KMS-11 (cell line): ENCODE measurements around the gene LRRC14B.

Experiments used
- H2AFZ ChIP-seq: fragments of 200-600 bp; sonication (generic); 2 replicates; pipeline ENCODE4 v1.6.1; 2016; ENCODE audit warnings: antibody characterized with exemption, mixed run types, low read depth
- H3K27ac ChIP-seq: fragments of 200-600 bp; sonication (generic); 2 replicates; pipeline ENCODE4 v1.6.1; 2016; ENCODE audit warnings: mild to moderate bottlenecking, mixed run types
- H3K27me3 ChIP-seq: fragments of 200-600 bp; sonication (generic); 2 replicates; pipeline ENCODE4 v1.6.1; 2017; ENCODE audit warnings: mild to moderate bottlenecking, low read depth, mixed run types, moderate library complexity; ENCODE audit not compliant: insufficient read depth
- H3K36me3 ChIP-seq: fragments of 200-600 bp; sonication (generic); 2 replicates; pipeline ENCODE4 v1.6.1; 2017; ENCODE audit warnings: mild to moderate bottlenecking, mixed run types; ENCODE audit not compliant: insufficient read depth
- H3K4me1 ChIP-seq: fragments of 200-600 bp; sonication (generic); 2 replicates; pipeline ENCODE4 v1.6.1; 2016; ENCODE audit warnings: mild to moderate bottlenecking, low read depth, mixed run types; ENCODE audit not compliant: poor library complexity, severe bottlenecking
- H3K4me2 ChIP-seq: fragments of 200-600 bp; sonication (generic); 2 replicates; pipeline ENCODE4 v1.7.0; 2016; ENCODE audit warnings: mild to moderate bottlenecking, mixed run types
- H3K4me3 ChIP-seq: fragments of 200-600 bp; sonication (generic); IDR thresholded peaks from 2 replicates; pipeline ENCODE4 v1.6.1; 2017; ENCODE audit warnings: low read depth, low read length, mixed read lengths; ENCODE audit not compliant: insufficient read depth
- H3K79me2 ChIP-seq: fragments of 200-600 bp; sonication (generic); 2 replicates; pipeline ENCODE4 v1.6.1; 2016; ENCODE audit warnings: low read depth, mixed run types; ENCODE audit not compliant: insufficient read depth
- H3K9ac ChIP-seq: fragments of 200-600 bp; sonication (generic); 2 replicates; pipeline ENCODE4 v1.6.1; 2016; ENCODE audit warnings: mild to moderate bottlenecking, mixed run types
- H4K20me1 ChIP-seq: fragments of 200-600 bp; sonication (generic); 2 replicates; pipeline ENCODE4 v1.6.1; 2016; ENCODE audit warnings: mild to moderate bottlenecking, mixed run types; ENCODE audit not compliant: insufficient read depth
- TF ChIP-seq, protein P1 (sequence below): fragments of 200-600 bp; sonication (generic); conservative IDR thresholded peaks from 2 replicates; pipeline ENCODE4 v1.6.1; 2017; ENCODE audit warnings: low read depth, mild to moderate bottlenecking, antibody characterized with exemption, low read length, moderate library complexity, mixed read lengths

The LRRC14B gene

DNA sequence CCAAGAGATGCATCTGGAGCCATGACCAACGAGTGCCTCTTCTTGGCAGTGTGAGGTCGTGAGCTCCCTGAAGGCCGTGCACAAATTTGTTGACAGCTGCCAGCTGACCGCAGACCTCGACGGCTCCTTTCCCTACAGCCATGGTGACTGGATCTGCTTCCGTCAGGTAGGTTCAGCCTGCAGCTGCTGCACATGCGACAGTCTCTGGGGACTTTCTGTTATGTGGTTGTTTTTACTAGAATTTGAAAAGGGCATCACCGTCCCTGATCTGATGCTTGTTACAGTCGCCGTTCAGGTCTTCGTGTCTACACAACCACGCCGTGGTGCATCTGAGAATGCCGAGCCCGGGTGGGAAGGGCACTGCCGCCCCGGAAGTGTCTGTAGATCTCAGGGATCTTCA lies 36.5 kb upstream of the LRRC14B start:
- TF ChIP-seq, protein P1, sequence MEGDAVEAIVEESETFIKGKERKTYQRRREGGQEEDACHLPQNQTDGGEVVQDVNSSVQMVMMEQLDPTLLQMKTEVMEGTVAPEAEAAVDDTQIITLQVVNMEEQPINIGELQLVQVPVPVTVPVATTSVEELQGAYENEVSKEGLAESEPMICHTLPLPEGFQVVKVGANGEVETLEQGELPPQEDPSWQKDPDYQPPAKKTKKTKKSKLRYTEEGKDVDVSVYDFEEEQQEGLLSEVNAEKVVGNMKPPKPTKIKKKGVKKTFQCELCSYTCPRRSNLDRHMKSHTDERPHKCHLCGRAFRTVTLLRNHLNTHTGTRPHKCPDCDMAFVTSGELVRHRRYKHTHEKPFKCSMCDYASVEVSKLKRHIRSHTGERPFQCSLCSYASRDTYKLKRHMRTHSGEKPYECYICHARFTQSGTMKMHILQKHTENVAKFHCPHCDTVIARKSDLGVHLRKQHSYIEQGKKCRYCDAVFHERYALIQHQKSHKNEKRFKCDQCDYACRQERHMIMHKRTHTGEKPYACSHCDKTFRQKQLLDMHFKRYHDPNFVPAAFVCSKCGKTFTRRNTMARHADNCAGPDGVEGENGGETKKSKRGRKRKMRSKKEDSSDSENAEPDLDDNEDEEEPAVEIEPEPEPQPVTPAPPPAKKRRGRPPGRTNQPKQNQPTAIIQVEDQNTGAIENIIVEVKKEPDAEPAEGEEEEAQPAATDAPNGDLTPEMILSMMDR: no peak
- H2AFZ ChIP-seq: no peak overlapping the region
- no peaks in the 10 kb centered on the region for H3K27me3 ChIP-seq
- H4K20me1 ChIP-seq: no peaks in the 10 kb centered on the region
- no peaks in the 10 kb centered on the region for H3K79me2 ChIP-seq
- H3K4me3 ChIP-seq: no peak overlapping the region
- H3K4me2 ChIP-seq: no peak overlapping the region
- no peaks in the 10 kb centered on the region for H3K36me3 ChIP-seq
- no peak overlapping the region for H3K27ac ChIP-seq
- no peak overlapping the region for H3K9ac ChIP-seq
- no peaks in the 10 kb centered on the region for H3K4me1 ChIP-seq

DNA sequence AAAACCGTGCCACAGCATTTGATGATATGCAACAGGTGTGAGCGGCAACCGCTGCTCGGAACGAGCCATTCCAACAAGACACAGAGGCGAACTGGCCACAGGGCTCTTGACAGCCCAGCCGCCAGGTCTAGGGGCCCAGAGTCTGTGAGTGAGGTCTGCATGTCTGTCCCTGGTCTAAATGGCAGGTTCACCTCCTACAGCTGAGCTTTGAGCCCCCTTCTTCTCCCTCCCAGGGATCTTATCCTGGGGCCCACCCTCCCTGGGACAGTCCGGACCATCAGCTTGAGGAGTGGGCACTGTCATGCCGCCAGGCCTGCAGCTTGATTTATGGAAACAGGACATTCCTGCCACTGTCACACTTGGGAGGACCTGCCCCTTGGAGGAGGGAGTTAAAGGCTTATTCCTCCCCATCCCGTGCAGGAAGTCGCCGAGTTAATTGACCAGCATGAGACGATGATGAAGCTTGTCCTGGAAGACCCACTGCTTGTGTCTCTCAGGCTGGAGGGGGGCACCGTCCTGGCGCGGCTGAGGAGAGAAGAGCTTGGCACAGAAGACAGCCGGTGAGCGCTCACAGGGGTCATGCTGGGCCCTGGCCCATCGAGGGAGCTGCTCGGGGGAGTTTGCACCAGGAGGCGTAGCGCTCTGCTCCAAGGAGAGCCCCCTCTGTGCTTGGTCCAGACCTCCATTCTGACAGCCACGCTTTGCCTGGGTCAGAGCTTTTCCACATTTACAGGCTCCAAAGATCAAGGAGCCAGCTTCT lies 35.5 kb upstream of the LRRC14B start:
- H4K20me1 ChIP-seq: no peaks in the 10 kb centered on the region
- no peak overlapping the region for H3K4me2 ChIP-seq
- no peaks in the 10 kb centered on the region for H3K4me1 ChIP-seq
- no peaks in the 10 kb centered on the region for H3K36me3 ChIP-seq
- H3K27ac ChIP-seq: no peak overlapping the region
- H2AFZ ChIP-seq: no peak overlapping the region
- H3K79me2 ChIP-seq: no peaks in the 10 kb centered on the region
- H3K27me3 ChIP-seq: no peaks in the 10 kb centered on the region
- no peak overlapping the region for H3K4me3 ChIP-seq
- H3K9ac ChIP-seq: no peak overlapping the region
- TF ChIP-seq, protein P1: no peak

DNA sequence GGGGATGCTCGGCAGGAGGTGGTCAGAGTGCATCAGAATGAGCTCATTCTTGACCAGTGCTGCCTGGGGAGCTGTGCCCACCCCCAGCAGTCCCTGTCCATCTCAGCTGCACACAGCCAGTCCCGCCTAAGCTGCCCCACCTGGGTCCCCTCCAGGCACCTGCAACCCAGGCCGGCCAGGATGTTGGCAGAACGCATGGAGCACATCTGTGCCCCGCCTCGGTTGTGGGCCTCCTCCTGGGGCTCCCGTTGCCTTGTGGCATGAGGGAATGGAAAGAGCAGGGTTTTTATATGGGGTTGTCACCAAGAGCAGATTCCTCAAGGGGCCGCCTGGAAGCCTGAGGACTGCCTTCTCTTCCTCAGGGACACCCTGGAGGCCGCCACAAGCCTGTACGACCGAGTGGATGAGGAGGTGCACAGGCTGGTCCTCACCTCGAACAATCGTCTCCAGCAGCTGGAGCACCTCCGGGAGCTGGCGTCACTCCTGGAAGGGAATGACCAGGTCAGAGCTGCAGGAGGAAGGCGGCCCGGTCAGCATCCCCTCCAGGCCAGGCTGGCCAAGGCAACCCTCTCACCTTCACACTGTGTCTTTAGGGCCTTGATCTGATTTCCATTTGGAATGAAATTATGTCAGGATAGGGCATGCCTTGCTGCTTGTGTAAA lies 34.8 kb upstream of the LRRC14B start:
- H3K9ac ChIP-seq: no peak overlapping the region
- H2AFZ ChIP-seq: no peak overlapping the region
- H3K27me3 ChIP-seq: no peaks in the 10 kb centered on the region
- H3K36me3 ChIP-seq: no peaks in the 10 kb centered on the region
- no peak overlapping the region for H3K4me3 ChIP-seq
- H4K20me1 ChIP-seq: no peaks in the 10 kb centered on the region
- H3K4me1 ChIP-seq: no peaks in the 10 kb centered on the region
- no peak overlapping the region for H3K27ac ChIP-seq
- TF ChIP-seq, protein P1: no peak
- no peak overlapping the region for H3K4me2 ChIP-seq
- H3K79me2 ChIP-seq: no peaks in the 10 kb centered on the region

DNA sequence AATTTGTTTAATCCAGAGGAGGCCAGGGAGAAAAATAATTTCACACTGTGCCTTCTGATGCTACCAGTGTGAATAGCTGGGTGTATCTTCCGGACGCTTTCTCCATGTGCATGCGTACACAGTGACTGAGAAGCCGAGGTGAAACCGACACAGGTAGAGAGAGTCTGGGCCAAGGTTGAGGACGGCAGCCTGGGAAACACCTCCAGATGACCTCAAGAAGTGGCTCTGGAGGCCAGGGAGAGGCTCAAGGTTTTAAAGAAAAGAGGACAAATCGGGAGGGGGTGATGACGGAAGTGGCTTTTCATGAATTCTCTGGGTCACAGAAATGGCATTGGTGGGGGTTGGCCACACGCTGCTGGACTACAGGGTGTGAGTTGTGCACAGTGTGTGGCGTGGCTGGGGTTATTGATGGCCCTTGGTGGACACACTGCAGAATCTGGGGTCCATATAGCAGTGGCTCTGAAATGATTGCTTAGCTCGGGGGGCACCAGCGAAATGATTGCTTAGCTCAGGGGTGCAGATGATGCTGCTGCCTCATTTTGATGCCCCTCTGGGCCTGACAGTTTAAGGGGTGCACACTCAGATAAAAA lies 34.1 kb upstream of the LRRC14B start:
- Histone ChIP-seq H4K20me1 (no peaks in the 10 kb centered on the region), H3K27ac (no peak overlapping the region)
- TF ChIP-seq, protein P1: no peak

More for the DNA sequence above, 34.1 kb upstream of the LRRC14B start:
- no peaks in the 10 kb centered on the region for H3K27me3 ChIP-seq
- no peak overlapping the region for H3K4me2 ChIP-seq
- no peak overlapping the region for H3K9ac ChIP-seq
- no peaks in the 10 kb centered on the region for H3K36me3 ChIP-seq
- H2AFZ ChIP-seq: no peak overlapping the region
- H3K79me2 ChIP-seq: no peaks in the 10 kb centered on the region
- H3K4me1 ChIP-seq: no peaks in the 10 kb centered on the region
- no peak overlapping the region for H3K4me3 ChIP-seq
